ENCODE measurements around the gene AGO1.
"Not testable (repeated sequence)": the region's sequence is repeated elsewhere in the genome, so short reads cannot be mapped to it uniquely, and the experiment has no call there.

AGO1 gene

DNA sequence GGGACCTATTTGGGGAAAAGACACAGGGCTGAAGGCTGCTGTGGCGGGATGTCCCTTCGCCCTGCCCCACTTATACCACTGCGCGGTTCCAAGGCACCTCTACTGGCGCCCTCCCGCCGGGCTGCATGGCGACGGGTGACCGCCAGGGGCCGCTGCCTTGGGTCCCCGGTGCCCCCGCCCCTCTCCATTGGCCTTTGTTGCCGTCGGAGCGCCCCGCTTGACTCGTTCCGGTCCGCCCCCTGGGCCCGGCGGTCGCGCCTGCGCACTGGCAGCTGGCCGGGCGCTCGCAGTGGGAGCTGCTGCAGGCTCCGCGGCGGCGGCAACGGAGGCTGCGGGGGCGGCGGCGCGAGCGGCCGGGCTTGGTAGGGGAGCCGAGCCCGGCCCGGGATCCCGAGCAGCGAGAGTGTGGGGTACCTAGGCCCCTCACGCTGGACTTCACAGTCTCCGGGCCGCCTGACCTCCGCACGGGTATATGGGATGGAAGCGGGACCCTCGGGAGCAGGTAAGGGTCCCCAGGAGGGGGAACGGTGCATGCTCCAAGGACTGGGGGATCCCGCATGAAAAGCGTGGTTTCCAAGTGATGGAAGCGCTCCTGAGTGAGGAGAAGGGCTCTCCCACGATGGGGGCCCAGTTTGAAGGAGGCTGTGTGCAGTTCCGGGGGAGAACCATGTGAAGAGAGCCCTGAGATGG lies at the start of gene AGO1:
TSS of gene AGO1 (plus strand) at position 265 of the 690 bp plus-strand sequence. CDS start at position 478, 213 bp downstream.
- DNase-seq: peak; percentile 84

DNA sequence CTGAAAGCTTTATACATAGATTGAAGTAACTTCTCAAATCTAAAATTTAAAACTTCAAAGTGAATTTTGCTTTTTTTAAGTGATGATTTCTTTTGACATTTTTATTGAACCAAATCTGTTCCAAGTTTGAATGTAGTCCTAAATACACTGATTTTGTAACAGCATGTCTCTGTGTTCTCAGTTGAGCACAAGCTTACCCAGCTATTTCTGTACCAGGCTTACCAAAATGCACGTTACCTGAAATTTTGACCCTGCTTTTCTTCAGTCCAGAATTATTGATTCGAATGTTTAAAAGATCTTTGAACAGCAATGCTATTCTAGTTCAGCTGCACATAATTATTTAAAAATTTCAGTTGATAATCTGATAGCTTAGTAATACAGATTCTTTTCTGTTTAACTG lies 49.6 kb upstream of the AGO1 start:
- no peak for DNase-seq

DNA sequence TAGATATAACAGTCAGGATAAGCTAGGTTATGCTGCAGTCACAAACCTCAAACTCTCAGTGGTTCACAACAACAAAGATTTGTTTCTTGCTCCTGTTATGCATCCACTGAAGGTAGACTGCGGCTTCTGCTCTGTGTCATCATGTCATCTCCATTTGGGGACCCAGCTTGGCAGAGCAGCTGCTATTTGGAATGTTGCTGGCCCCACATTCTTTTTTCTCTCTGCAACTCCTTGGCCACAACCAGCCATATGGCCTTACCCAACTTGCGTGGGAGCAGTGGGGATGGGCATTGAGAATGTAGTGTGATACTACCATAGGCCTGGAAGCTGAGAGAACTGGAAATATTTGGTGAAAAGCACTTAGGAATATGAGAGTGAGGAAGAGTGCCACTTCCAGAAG lies 48.8 kb upstream of the AGO1 start:
- no peak for DNase-seq

DNA sequence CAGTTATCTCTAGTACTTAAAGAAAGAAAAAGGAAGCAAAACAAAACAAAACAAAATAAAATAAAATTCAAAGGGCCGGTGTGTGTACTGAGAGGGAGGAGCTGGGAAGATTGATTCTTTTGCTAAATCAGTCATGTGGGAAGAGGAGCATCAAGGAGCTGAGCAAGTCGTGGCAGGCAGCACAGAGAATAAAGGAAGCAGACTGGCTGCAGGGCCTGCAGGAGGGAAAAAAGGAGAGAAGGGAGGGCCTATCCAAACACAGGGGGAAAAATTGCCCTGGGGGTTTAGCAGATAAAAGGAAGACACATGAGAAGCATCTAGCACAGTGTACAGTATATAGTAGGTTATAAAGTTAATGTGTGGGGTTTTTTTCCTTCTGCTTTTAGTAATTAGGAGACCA lies 47.6 kb upstream of the AGO1 start:
- no peak for DNase-seq

DNA sequence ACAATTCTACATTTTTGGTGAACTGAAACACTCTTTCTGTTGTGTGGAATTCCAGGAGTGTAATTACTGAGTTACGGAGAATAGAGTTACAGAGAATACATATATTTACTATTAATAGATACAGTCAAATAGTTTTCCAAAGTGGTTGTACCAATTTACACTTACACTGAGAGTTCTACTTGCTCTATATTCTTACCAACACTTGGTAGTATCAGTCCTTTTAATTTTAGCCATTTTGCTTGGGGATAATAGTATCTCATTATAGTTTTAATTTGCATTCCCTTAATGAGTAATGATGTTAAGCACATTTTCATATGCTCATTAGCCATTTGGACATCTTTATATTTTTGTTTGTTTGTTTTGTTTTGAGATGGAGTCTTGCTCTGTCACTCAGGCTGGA lies 46.3 kb upstream of the AGO1 start:
- no peak for DNase-seq

DNA sequence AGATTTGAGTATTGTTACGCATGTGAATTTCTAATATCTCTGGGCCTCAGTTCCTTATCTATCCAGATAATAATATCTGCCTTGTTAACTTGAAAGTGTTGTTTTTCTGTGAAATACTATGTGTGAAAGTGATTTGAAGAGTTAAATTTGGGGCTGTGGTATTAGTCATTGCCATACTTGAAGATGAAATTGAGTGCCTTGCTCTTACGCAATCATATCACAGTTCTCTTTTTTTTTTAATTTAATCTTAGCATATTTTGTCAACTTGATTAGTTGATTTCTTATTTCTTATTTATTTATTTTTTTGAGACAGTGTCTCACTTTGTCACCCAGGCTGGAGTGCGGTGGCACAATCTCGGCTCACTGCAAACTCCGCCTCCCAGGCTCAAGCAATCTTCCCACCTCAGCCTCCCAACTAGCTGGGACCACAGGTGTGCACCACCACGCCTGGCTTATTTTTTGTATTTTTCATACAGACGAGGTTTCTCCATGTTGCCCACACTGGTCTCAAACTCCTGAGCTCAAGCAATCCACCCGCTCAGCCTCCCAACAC lies 44.2 kb upstream of the AGO1 start:
- DNase-seq: no peak

DNA sequence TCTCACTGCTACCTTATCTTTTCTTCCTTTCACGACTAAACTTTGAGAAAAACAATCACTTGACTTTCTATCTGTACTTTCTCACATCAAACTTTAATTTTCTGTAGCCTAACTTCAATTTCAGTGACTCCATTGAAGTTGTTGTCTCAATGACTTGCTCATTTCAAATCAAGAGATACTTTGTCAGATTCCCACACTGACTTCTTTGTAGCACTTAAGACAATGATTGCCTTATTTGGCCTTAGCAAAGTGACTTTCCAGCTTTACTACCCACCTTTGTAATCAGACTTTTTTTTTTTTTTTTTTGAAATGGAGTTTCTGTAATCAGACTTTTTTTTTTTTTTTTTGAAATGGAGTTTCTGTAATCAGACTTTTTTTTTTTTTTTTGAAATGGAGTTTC lies 38.2 kb upstream of the AGO1 start:
- no peak for DNase-seq

DNA sequence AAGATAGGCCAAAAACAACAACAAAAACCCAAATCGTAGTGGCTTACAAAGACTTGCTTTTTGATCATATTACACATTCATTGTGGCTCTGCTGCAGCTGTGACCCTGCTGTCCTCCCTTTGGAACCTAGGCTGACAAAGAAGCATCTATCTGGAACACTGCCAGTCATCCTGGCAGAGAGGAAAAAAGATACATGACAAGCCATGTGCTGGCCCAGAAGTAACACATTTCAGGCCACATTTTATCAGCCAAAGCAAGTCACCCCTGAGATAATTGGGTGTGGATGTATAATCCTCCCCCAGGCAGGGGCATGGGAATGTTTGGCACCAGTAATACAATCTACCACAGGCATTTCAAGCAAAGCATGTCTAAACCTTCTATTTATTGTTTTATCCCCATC lies 37.2 kb upstream of the AGO1 start:
- DNase-seq: no peak

DNA sequence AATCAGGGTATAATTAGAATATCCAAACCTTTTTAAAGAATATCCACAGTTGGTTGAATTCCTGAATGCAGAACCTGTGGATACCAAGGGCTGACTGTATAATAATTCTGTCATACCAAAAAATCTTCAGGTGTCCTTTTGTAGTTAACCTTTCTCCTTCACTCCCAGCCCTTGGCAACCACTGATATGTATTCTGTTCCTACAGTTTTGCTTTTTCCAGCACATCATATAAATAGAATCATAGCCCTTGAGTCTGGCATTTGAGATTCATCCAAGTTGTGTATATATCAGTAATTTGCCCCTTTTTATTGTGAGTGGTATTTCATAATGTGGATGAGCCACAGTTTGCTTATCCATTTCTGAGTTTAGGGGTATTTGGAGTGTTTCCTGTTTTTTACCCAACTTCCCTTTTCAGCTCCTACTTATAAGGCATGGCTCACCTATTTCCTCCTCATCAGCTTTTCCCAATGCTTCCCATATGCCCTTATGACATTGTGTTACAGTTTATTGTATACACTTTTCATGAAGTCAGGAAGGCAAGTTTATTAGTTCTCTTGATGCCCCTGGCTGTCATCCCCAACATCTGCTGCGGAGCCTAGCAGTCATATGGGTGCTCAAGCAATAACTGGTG lies 35.0 kb upstream of the AGO1 start:
- DNase-seq: no peak

DNA sequence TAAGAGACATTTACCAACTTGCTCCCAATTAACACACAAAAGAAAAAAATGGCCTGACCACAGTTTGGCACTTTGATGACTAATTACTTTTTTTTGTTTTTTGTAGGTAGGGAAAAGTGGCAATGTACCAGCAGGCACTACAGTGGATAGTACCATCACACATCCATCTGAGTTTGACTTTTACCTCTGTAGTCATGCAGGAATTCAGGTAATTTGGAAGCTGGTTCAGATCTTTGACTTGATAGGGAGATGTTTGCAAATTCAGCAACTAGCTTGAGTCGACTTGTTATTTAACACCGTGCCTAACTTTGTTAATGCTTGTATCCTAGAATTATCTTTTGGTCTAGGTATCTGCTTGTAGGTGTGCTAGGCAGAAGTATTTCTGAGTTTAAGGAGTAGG lies 33.0 kb upstream of the AGO1 start:
- DNase-seq: no peak

DNA sequence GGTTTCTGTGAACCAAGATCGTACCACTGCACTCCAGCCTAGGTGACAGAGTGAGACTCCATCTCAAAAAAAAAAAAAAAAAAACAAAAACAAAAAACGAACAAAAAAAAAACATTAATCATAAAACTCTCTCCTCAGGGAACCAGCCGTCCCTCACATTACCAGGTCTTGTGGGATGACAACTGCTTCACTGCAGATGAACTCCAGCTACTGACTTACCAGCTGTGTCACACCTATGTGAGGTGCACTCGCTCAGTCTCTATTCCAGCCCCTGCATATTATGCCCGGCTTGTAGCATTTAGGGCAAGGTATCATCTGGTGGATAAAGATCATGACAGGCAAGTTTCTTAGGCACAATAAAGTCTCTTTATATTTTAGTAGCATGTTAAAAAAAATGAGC lies 32.3 kb upstream of the AGO1 start:
- DNase-seq: no peak

DNA sequence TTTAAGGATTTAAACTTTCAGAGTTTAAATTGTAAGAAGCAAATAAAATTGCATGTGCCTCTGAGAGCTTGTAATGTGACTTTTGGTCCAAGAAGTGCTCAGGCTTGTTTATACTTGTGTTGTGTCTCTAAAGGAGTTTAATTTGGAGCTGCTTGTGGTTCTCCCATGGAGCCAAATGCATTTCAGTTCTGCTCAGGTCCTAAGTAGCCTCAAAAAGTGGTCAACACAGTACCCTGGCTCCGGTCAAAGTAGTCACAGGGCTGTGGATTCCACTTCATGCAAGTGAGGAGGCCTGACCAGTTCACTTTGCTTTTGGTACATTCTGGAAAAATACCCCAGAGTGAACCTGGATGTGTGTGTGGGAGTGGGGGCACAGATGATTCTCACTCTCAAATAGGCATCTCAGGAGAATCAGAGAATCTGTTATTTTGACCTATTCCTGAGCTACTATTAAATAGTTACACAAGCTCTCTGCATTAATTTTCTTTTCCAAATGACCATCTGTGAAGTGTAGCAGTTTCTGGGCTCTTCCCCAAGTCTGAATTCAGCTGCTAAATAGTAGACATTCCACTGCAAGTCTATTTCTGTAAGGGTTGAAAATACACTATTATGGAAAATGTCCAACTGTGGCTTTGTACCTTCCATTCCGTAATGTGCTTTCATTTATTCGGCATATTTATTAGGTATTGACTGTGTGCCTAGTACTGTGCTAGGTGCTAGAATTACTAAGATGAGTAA lies 31.7 kb upstream of the AGO1 start:
- DNase-seq: no peak

DNA sequence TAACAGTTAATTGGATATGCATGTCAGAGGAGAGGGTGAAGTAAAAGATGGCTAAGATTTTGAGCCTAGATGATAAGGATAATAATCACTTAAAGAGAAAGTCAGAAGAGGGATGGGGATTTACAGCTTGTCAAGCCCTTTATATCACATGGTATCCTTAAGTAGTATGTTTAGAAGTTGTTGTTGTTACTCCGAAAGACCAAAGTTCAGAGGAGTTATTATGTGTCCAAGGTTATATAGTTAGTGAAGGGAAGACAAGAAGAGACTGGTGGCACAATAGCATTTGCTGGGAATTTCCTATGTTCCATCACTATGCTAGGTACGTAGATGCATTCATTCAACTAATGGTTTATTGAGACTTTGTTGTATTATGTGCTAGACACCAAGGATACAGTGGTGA lies 30.8 kb upstream of the AGO1 start:
- DNase-seq: no peak

DNA sequence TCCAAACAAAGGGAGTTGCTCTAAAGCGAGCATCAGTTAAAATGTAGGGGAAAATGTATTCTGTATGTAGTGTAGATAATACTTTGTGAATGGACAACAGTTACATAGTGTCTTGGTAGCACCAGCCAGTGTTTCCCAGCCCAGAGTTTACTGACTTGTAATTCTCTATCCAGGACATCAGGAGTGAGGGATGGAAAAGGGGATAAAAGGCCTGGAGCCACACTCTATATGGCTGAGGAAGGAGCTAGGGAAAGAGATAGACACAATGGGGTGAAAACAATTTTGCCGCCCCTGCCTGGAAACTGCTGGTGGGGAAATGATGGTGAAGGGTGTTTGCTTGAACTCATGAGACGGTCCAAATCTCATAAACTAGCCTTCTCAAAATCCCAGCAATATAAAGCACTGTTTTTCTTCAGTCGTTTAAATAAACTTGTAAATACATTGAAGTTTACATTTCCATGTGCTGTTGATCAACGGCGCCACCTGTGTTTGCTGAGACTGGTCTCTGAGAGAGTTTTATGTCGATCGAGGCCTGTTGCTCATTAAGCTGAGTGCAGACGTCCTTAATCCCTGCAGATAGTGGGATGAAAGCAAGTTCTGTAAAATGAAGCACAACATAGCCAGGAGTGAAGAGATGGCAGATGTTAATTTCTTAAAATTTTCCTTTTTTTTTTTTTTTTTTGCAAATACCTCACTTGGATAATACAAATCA lies 27.9 kb upstream of the AGO1 start:
- no peak for DNase-seq

DNA sequence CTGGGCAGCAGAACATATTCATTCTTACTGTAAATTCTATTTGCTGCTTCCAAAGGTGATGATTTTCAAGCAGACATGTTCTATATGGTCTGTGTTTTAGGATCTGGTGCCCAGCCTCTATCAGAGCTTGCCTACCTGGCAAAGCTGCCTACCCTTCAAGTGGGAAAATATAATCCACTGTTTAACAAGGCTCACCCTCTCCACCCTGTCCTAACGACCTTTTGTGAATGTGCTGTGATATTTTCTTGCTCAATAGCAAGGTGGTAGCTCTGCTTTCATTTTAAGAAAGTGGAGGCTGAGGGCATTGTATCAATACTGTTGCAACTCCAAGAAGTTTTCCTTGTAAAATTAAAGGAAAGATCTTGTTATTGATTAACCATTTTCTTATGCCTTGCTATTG lies 26.0 kb upstream of the AGO1 start:
- DNase-seq: no peak

DNA sequence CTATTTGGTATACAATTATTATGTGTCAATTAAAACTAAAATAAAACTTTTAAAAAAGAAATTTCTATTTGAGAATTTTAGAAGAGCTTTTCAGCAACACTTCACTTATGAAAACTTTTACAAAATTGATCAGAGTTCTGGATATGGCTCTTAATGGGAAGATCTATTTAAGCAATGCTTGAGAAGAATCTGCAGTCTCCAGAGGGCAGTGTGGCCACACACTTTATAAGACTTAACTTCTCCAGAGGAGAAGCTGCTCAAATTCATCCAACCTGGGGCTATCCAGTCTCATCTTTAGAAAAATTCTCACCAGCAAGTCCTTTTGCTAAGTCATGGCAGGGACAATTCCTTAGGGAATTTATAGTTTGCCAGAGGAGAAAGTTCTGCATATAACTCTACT lies 25.2 kb upstream of the AGO1 start:
- DNase-seq: no peak

DNA sequence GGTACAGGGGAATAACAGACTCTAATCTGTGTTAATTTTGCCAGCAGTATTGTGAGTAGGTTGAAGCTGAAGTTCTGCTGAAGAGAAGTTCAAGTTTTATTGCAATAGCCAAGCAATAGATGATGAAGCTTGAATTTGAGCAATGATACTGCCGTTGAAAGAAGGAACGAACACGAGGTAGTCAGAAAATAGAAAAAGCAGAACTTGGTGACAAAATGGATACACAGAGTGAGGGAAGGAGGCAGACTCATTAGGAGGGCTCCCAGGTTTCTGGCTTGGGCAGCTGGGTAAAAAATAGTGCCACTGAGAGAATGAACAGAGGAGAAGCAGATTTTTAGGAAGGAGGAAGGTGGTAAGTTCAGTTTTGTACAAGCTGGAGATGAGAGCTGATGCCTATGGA lies 22.3 kb upstream of the AGO1 start:
- no peak for DNase-seq

DNA sequence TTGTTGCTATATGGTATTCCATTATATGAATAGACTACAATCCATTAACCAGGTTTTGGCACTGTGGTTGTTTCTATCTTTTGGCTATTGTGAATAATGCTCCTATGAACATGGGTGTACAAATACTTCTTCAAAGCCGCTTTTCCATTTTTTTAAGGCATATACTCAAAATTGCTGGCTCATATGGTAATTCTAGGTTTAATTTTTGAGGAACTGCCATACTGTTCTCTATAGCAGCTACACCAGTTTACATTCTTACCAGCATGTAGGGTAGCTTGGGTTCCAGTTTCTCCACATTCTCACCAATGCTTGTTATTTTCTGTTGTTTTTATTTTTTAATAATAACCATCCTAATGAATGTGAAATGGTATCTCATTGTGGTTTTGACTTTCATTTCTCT lies 19.9 kb upstream of the AGO1 start:
- no peak for DNase-seq

DNA sequence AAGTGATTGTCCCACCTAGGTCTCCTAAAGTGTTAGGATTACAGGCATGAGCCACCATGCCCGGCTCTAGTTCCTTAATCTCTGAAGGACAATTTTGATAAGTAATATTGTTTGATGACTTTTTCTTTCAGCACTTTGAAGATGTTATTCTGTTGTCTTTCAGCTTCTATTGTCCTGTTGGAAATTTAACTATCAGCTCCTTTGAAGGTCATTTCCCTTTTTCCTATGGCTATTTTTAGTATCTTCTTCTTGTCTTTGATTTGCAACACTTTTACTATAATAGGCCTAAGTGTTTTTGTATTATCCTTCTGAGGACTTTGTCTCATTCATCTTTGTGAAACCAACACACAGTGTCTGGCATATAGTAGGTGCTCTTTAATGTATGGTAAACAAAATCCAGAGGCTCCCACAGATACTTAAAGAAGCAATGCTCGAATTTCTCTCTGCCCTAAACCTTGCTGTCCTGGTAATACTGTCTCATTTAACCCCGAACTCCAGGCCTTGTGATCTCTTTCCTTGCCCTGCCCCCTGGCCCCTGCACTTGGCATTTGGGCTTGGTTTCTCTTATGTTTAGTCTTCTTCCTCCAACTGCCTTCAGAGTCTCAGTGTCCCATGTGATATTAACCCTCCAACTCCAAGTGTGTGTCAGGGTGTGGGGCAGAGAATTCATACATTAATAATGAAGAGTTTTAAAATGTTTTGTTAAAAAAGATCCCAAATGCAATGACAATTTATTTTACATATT lies 19.0 kb upstream of the AGO1 start:
- DNase-seq: no peak

DNA sequence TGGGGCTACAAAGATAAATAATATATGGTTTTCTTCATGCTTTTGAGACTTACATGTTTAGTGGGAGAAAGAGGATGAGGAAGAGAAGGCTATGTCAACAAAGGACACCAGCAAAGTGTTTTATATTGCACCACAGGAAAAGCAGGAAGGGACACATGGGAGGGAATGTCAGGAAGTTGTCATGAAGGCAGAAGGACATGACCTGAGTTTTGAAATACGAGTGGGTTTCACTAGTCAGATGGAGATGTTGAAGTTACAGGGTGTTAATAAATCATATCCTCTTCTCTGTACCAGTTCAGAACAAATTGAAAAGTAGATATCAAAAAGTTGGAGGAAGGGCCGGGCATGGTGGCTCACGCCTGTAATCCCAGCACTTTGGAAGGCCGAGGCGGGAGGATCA lies 18.2 kb upstream of the AGO1 start:
- DNase-seq: no peak

DNA sequence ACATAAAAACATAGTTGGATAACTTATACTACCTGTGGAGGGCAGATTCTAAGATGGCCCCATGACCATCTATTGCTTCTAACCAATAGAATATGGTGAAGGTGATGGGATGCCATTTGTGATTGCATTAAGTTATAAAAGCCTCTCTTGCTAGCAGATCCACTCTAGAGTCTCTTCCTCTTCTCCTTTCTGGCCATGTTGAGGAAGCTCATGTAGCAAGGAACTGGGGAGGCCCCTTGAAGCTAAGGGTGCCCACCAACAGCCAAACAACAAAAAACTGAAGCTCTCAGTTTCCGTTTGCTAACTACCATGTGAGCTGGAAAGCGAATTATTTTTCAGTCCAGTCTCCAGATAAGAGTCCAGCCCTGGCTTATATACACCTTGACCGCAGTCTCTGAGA lies 16.0 kb upstream of the AGO1 start:
- DNase-seq: no peak

DNA sequence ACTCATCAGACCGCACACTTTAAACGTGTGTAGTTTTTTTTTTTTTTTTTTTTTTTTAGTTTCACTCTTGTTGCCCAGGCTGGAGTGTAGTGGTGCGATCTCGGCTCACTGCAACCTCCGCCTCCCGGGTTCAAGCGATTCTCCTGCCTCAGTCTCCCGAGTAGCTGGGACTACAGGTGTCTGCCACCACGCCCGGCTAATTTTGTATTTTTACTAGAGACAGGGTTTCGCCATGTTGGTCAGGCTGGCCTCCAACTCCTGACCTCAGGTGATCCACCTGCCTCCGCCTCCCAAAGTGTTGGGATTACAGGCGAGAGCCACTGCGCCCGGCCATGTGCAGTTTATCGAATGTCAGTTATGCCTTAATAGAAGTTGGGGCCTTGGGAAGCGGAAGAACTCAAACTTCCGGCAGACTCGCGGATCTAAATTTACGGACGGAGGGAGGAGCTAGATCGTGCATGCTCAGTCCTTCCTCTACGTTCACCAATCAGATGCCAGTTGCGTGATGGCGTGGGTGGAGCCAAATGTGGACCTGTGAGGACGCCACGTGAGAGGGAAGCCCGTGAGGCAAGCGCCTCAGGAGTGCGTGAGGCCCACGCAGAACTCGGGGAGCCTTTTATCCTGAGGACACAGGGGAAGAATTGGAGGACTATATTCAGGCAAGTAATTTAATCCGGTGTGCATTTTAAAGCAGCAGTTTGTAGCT lies 13.6 kb upstream of the AGO1 start:
- DNase-seq: not testable (repeated sequence)

All from NCI-H226 (cell line).